Mesenchymal stem cell (in vitro differentiated cells and primary cell): Measurements from ENCODE around the gene NAA15.

Experiments used
- DNase-seq: peaks from one replicate; pipeline ENCODE4 v3.0.0-alpha.2; 2013
- H2AFZ ChIP-seq: one replicate; pipeline ENCODE4 v1.6.1; 2013; ENCODE audit warnings: low read depth, mild to moderate bottlenecking, control low read depth, inconsistent platforms, low read length, moderate library complexity
- H2AK5ac ChIP-seq: 2 replicates; pipeline ENCODE4 v1.6.1; 2013; ENCODE audit warnings: low read length, moderate library complexity, mild to moderate bottlenecking, inconsistent platforms; ENCODE audit not compliant: severe bottlenecking
- H2BK120ac ChIP-seq: one replicate; pipeline ENCODE4 v1.6.1; 2013; ENCODE audit warnings: low read depth, mild to moderate bottlenecking, inconsistent platforms, low read length, moderate library complexity
- H2BK12ac ChIP-seq, 2 experiments: one replicate each; pipeline ENCODE4 v1.6.1; 2013; ENCODE audit warnings: inconsistent platforms in 2 of 2, low read length in 2 of 2, mild to moderate bottlenecking in 2 of 2, moderate library complexity in 2 of 2, control low read depth in 1 of 2
- H2BK15ac ChIP-seq: one replicate; pipeline ENCODE4 v1.6.1; 2013; ENCODE audit warnings: mild to moderate bottlenecking, low read depth, inconsistent platforms; ENCODE audit not compliant: poor library complexity, severe bottlenecking
- H2BK5ac ChIP-seq: 2 replicates; pipeline ENCODE4 v1.6.1; 2013; ENCODE audit warnings: low read depth, mild to moderate bottlenecking, low read length, control low read depth, inconsistent platforms; ENCODE audit not compliant: poor library complexity, severe bottlenecking
- H3K14ac ChIP-seq, 2 experiments: one replicate each; pipeline ENCODE4 v1.6.1; 2013; ENCODE audit warnings: inconsistent platforms in 2 of 2, low read length in 2 of 2, control low read depth in 1 of 2, mild to moderate bottlenecking in 1 of 2, moderate library complexity in 1 of 2
- H3K18ac ChIP-seq, 2 experiments: one replicate each; pipeline ENCODE4 v1.6.1; 2013; ENCODE audit warnings: inconsistent platforms in 2 of 2, low read length in 2 of 2, control low read depth in 1 of 2, low read depth in 1 of 2, mild to moderate bottlenecking in 1 of 2
- H3K23ac ChIP-seq, 2 experiments: one replicate each; pipeline ENCODE4 v1.6.1; 2013; ENCODE audit warnings: inconsistent platforms in 2 of 2, low read length in 2 of 2, mild to moderate bottlenecking in 2 of 2, moderate library complexity in 2 of 2, control low read depth in 1 of 2
- H3K27ac ChIP-seq: 2 replicates; pipeline ENCODE4 v1.5.1; 2013; ENCODE audit warnings: mild to moderate bottlenecking, moderate library complexity, low read length, control low read depth, inconsistent platforms; ENCODE audit not compliant: poor library complexity, severe bottlenecking
- H3K27me3 ChIP-seq, 2 experiments: 2 replicates each; pipeline versions ENCODE4 v1.6.1 to v1.7.0; 2013; ENCODE audit warnings: low read length in 2 of 2, mild to moderate bottlenecking in 2 of 2, moderate library complexity in 2 of 2, control low read depth in 1 of 2, inconsistent platforms in 1 of 2; ENCODE audit not compliant: control insufficient read depth in 1 of 2, insufficient read depth in 1 of 2
- H3K36me3 ChIP-seq, 2 experiments: 2 replicates each; pipeline versions ENCODE4 v1.6.1 to v1.7.0; 2013; ENCODE audit warnings: low read length in 2 of 2, control low read depth in 1 of 2, inconsistent platforms in 1 of 2, low read depth in 1 of 2, mild to moderate bottlenecking in 1 of 2; ENCODE audit not compliant: insufficient read depth in 2 of 2, control insufficient read depth in 1 of 2
- H3K4ac ChIP-seq, 2 experiments: one replicate each; pipeline ENCODE4 v1.6.1; 2013; ENCODE audit warnings: inconsistent platforms in 2 of 2, low read length in 2 of 2, mild to moderate bottlenecking in 2 of 2, moderate library complexity in 2 of 2, control low read depth in 1 of 2, low read depth in 1 of 2
- H3K4me1 ChIP-seq: 2 replicates; pipeline ENCODE4 v1.6.1; 2013; ENCODE audit warnings: low read depth, low read length, control low read depth; ENCODE audit not compliant: control insufficient read depth, insufficient read depth
- H3K4me2 ChIP-seq: 2 replicates; pipeline ENCODE4 v1.6.1; 2013; ENCODE audit warnings: low read length, mild to moderate bottlenecking, inconsistent platforms; ENCODE audit not compliant: poor library complexity, severe bottlenecking
- H3K4me3 ChIP-seq, 2 experiments: 2 replicates each; pipeline versions ENCODE4 v1.5.1 to v1.7.0; 2013; ENCODE audit warnings: low read length in 2 of 2, mild to moderate bottlenecking in 2 of 2, control low read depth in 1 of 2, low read depth in 1 of 2; ENCODE audit not compliant: insufficient read depth in 1 of 2
- H3K79me1 ChIP-seq: replicated peaks from 2 replicates; pipeline ENCODE4 v1.6.1; 2013; ENCODE audit warnings: mild to moderate bottlenecking, control low read depth, low read length, inconsistent platforms; ENCODE audit not compliant: poor library complexity, severe bottlenecking
- H3K9ac ChIP-seq: 2 replicates; pipeline ENCODE4 v1.7.0; 2013; ENCODE audit warnings: mild to moderate bottlenecking, low read length, moderate library complexity
- H3K9me3 ChIP-seq: 2 replicates; pipeline ENCODE4 v1.7.0; 2013; ENCODE audit warnings: mild to moderate bottlenecking, low read length; ENCODE audit not compliant: control insufficient read depth
- H4K8ac ChIP-seq: one replicate; pipeline ENCODE4 v1.6.1; 2013; ENCODE audit warnings: inconsistent platforms, mild to moderate bottlenecking, low read length, moderate library complexity
- H4K91ac ChIP-seq: one replicate; pipeline ENCODE4 v1.6.1; 2013; ENCODE audit warnings: mild to moderate bottlenecking, low read length, inconsistent platforms
- WGBS: methylation state at CpG from one replicate; pipeline ENCODE4 v1.1.7; 2013; ENCODE audit warnings: mixed read lengths; 5-methylcytosine and 5-hydroxymethylcytosine counted together

The NAA15 gene

GRCh38 chr4:139389991-139390390, 88.7 kb downstream of the NAA15 start:
- no peaks in the 10 kb centered on the region for H3K9me3 ChIP-seq

DNA sequence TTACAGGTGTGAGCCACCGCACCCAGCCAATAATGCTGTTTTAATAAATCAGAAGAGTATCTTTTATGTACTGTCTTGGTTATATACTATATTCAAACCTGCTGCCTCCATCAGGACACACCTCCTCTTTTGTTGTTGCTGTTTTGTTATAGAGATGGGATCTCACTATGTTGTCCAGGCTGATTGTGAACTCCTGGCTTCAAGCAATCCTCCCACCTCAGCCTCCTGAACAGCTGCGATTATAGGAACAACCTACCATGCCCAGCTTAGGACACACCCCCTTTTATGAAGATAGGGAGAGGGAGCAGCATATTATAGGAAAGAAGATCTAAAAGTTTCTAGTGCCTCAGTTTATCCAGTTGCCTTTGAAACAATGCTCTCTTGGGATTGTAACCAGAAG, 90.4 kb downstream of the NAA15 start:
- no peak overlapping the region for H3K9ac ChIP-seq
- no peak overlapping the region for H3K4me2 ChIP-seq
- H4K8ac ChIP-seq: no peak overlapping the region
- no peak overlapping the region for H3K18ac ChIP-seq
- H2BK5ac ChIP-seq: no peak overlapping the region
- H2AFZ ChIP-seq: no peak overlapping the region
- H2AK5ac ChIP-seq: no peak overlapping the region
- no peak overlapping the region for H3K4ac ChIP-seq
- no peaks in the 10 kb centered on the region for H3K27me3 ChIP-seq
- no peak overlapping the region for H4K91ac ChIP-seq
- no peak overlapping the region for H3K23ac ChIP-seq
- no peak overlapping the region for H3K4me3 ChIP-seq
- no CpG with 5 or more reads among the region's 2 CpGs for WGBS
- H3K4me1 ChIP-seq: no peaks in the 10 kb centered on the region
- no peak overlapping the region for H2BK12ac ChIP-seq
- peaks cover 2% of the 10 kb centered on the region for H3K79me1 ChIP-seq
- DNase-seq: no peak
- no peaks in the 10 kb centered on the region for H3K9me3 ChIP-seq
- H3K27ac ChIP-seq: no peak overlapping the region
- peaks cover 9 to 69% of the 10 kb centered on the region in 2 experiments for H3K36me3 ChIP-seq
- H2BK120ac ChIP-seq: no peak overlapping the region
- H3K14ac ChIP-seq: no peak overlapping the region
- H2BK15ac ChIP-seq: no peak overlapping the region

More at GRCh38 chr4:139389991-139390390, 88.7 kb downstream of the NAA15 start:
- Histone ChIP-seq H3K27ac (no peak overlapping the region), H3K27me3 (no peaks in the 10 kb centered on the region), H3K79me1 (peaks cover 3% of the 10 kb centered on the region), H2AK5ac (no peak overlapping the region), H3K9ac (no peak overlapping the region), H3K23ac (no peak overlapping the region), H3K36me3 (peaks cover 9 to 81% of the 10 kb centered on the region in 2 experiments), H3K4me2 (no peak overlapping the region), H2BK120ac (no peak overlapping the region), H2AFZ (no peak overlapping the region), H3K18ac (no peak overlapping the region), H4K8ac (no peak overlapping the region), H3K14ac (no peak overlapping the region), H2BK12ac (no peak overlapping the region), H3K4me1 (no peaks in the 10 kb centered on the region), H3K4ac (no peak overlapping the region), H4K91ac (no peak overlapping the region), H2BK15ac (no peak overlapping the region), H3K4me3 (no peak overlapping the region), H2BK5ac (no peak overlapping the region)
- DNase-seq: no peak
- no CpG with 5 or more reads among the region's 1 CpG for WGBS

- Histone ChIP-seq H3K27ac (no peak overlapping the region), H2BK5ac (no peak overlapping the region), H4K91ac (no peak overlapping the region), H3K4me3 (no peak overlapping the region), H3K79me1 (peaks cover 6% of the 10 kb centered on the region), H3K36me3 (peaks cover 17 to 63% of the 10 kb centered on the region in 2 experiments), H4K8ac (no peak overlapping the region), H3K9ac (no peak overlapping the region), H3K4me1 (no peaks in the 10 kb centered on the region), H3K9me3 (no peaks in the 10 kb centered on the region), H2BK120ac (no peak overlapping the region), H3K4me2 (no peak overlapping the region), H2BK15ac (no peak overlapping the region), H2AK5ac (no peak overlapping the region), H2AFZ (no peak overlapping the region), H3K18ac (no peak overlapping the region), H3K4ac (no peak overlapping the region), H3K14ac (no peak overlapping the region), H2BK12ac (no peak overlapping the region), H3K27me3 (no peaks in the 10 kb centered on the region), H3K23ac (no peak overlapping the region)
- DNase-seq: no peak
- WGBS: 100% methylated on average over 2 of the region's 4 CpGs
These were observed 91.5 kb downstream of the NAA15 start for GRCh38 chr4:139392797-139393196.

- H4K8ac ChIP-seq: no peak overlapping the region
- H3K4me1 ChIP-seq: no peaks in the 10 kb centered on the region
- no peak overlapping the region for H3K14ac ChIP-seq
- H3K4me2 ChIP-seq: no peak overlapping the region
- no peak overlapping the region for H3K27ac ChIP-seq
- no peak overlapping the region for H3K9ac ChIP-seq
- no peak overlapping the region for H3K4ac ChIP-seq
- H2BK120ac ChIP-seq: no peak overlapping the region
- H2AFZ ChIP-seq: no peak overlapping the region
- H3K4me3 ChIP-seq: no peak overlapping the region
- H3K79me1 ChIP-seq: peaks cover 4% of the 10 kb centered on the region
- no peaks in the 10 kb centered on the region for H3K9me3 ChIP-seq
- no peak overlapping the region for H3K18ac ChIP-seq
- H2BK15ac ChIP-seq: no peak overlapping the region
- no peak overlapping the region for H2BK5ac ChIP-seq
- H3K27me3 ChIP-seq: no peaks in the 10 kb centered on the region
- H2AK5ac ChIP-seq: no peak overlapping the region
- WGBS: 94% methylated on average over 3 of the region's 3 CpGs
- H4K91ac ChIP-seq: no peak overlapping the region
- DNase-seq: no peak
- H3K36me3 ChIP-seq: peaks cover 11 to 42% of the 10 kb centered on the region in 2 experiments
- no peak overlapping the region for H3K23ac ChIP-seq
- H2BK12ac ChIP-seq: no peak overlapping the region
These were observed 100.1 kb downstream of the NAA15 start for GRCh38 chr4:139401368-139401767.
